ENCODE measurements around the gene HSPA2. TPM values are rescaled to one million over a fixed set of nuclear protein-coding genes. Genes with fewer than 3 reads are reported as not detected.
"Not testable (repeated sequence)": the region's sequence is repeated elsewhere in the genome, so short reads cannot be mapped to it uniquely, and the experiment has no call there.

The HSPA2 gene
- total RNA-seq, 4 donors from 2014 or later: 138 to 388 (median 225) TPM

DNA sequence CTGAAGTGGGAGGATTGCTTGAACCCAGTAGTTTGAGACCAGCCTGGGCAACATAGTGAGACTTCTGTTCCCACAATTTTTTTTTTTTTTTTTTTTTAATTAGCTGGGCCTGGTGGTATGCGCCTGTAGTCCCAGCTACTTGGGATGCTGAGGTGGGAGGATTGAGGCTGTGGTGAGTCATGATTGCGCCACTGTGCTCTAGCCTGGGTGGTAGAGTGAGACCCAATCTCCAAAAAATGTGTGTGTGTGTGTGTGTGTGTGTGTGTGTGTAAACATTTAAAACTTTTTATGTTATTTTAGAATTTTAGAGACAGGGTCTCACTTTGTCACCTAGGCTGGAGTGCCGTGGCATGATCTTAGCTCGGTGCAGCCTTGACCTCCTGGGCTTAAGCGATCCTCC lies 16.0 kb downstream of the HSPA2 start:
- Histone ChIP-seq H3K4me3 (no peak overlapping the region), H3K27ac (no peak overlapping the region), H3K27me3 (no peaks in the 10 kb centered on the region), H3K9me3 (no peaks in the 10 kb centered on the region), H3K36me3 (no peaks in the 10 kb centered on the region), H3K4me1 (no peaks in the 10 kb centered on the region)
- ATAC-seq: peak; percentile 31
- TF ChIP-seq POLR2A (IDR thresholded peaks at IDR 0.05) (no peak), EP300 (IDR thresholded peaks at IDR 0.05) (no peak), CTCF (IDR thresholded peaks at IDR 0.05) (no peak), POLR2AphosphoS5 (IDR thresholded peaks at IDR 0.05) (no peak)
- whole genome bisulfite sequencing, 2 donors (ENCODE audit: low coverage in 1 of 2): 86% methylated on average over 5 of the region's 5 CpGs; no CpG with 5 or more reads in 1 of the 2 donors

DNA sequence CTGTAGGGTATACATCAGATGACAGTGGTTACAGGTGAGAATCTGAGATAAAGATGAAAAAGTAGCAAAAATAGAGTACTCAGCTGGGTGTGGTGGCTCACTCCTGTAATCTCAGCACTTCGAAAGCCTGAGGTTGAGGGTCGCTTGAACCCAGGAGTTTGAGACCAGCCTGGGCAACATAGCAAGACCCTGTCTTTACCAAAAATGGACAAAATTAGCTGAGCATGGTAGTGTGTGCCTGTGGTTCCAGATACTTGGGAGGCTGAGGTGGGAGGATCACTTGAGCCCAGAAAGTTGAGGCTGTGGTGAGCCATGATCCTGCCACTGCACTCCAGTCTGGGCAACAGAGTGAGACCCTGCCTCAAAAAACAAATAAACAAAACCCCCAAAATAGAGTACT lies 17.7 kb downstream of the HSPA2 start:
- not testable (repeated sequence) for ATAC-seq, H3K27ac ChIP-seq, H3K27me3 ChIP-seq, H3K9me3 ChIP-seq, H3K4me1 ChIP-seq, H3K4me3 ChIP-seq, H3K36me3 ChIP-seq
- 83 to 100% methylated on average over 2 of the region's 2 CpGs for WGBS, 2 donors (ENCODE audit: low coverage in 1 of 2)

GRCh38 chr14:64561631-64562030 lies 21.1 kb downstream of the HSPA2 start:
- no peak for ATAC-seq

DNA sequence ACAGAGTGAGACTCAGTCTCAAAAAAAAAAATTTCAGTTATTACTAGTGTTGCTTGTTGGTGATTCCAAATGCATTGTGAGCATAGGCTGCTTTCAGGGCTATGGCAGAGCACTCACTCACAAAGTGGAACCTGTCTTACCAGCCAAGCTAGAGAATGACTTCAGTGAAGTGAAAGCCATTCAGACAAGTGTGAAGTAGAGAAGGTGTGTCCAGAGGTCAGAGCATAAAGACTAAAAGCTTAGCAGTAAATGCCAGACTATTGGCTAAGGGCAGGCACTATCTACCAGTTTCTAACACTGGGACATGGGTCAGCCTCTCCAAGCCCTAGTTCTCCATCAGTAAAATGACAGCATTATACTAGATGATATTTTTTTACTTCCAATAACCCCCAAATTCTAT lies 21.9 kb downstream of the HSPA2 start:
- no peak for ATAC-seq

More at GRCh38 chr14:64561631-64562030, 21.1 kb downstream of the HSPA2 start:
- no peaks in the 10 kb centered on the region for H3K36me3 ChIP-seq
- no peaks in the 10 kb centered on the region for H3K27me3 ChIP-seq
- H3K9me3 ChIP-seq: no peaks in the 10 kb centered on the region
- peaks cover 0 to 22% (median 3%) of the 10 kb centered on the region in 3 donors for H3K4me1 ChIP-seq
- H3K27ac ChIP-seq: no peak overlapping the region
- no peak overlapping the region for H3K4me3 ChIP-seq
- no peak for TF ChIP-seq POLR2A (IDR thresholded peaks at IDR 0.05)
- no peak for TF ChIP-seq EP300 (IDR thresholded peaks at IDR 0.05)
- TF ChIP-seq CTCF (IDR thresholded peaks at IDR 0.05): no peak
- no peak for TF ChIP-seq POLR2AphosphoS5 (IDR thresholded peaks at IDR 0.05)
- 78 to 100% methylated on average over 1 to 2 of the region's 2 CpGs for WGBS, 2 donors (ENCODE audit: low coverage in 1 of 2)

GRCh38 chr14:64563696-64564095 lies 23.2 kb downstream of the HSPA2 start:
- Histone ChIP-seq H3K4me1 (peaks cover 5 to 43% (median 5%) of the 10 kb centered on the region in 3 donors), H3K27me3 (no peaks in the 10 kb centered on the region), H3K36me3 (no peaks in the 10 kb centered on the region), H3K27ac (no peak overlapping the region), H3K4me3 (no peak overlapping the region), H3K9me3 (no peaks in the 10 kb centered on the region)
- no peak for ATAC-seq
- 57 to 87% methylated on average over 3 to 5 of the region's 6 CpGs for WGBS, 2 donors (ENCODE audit: low coverage in 1 of 2)
- no peak for TF ChIP-seq POLR2AphosphoS5 (IDR thresholded peaks at IDR 0.05)
- TF ChIP-seq EP300 (IDR thresholded peaks at IDR 0.05): no peak
- no peak for TF ChIP-seq CTCF (IDR thresholded peaks at IDR 0.05)
- TF ChIP-seq POLR2A (IDR thresholded peaks at IDR 0.05): no peak

More for the DNA sequence above, 21.9 kb downstream of the HSPA2 start:
- Histone ChIP-seq H3K4me1 (peaks cover 0 to 30% (median 5%) of the 10 kb centered on the region in 3 donors), H3K36me3 (no peaks in the 10 kb centered on the region), H3K27ac (no peak overlapping the region), H3K4me3 (no peak overlapping the region), H3K9me3 (no peaks in the 10 kb centered on the region), H3K27me3 (no peaks in the 10 kb centered on the region)
- no peak for TF ChIP-seq POLR2A (IDR thresholded peaks at IDR 0.05)
- TF ChIP-seq CTCF (IDR thresholded peaks at IDR 0.05): no peak
- no peak for TF ChIP-seq POLR2AphosphoS5 (IDR thresholded peaks at IDR 0.05)
- no peak for TF ChIP-seq EP300 (IDR thresholded peaks at IDR 0.05)

All from gastroesophageal sphincter (tissue), 4 donors.